ENCODE data around the gene SSBP2. TPM values are rescaled to one million over a fixed set of nuclear protein-coding genes. Genes with fewer than 3 reads are reported as not detected.

SSBP2 gene
- total and polyA plus RNA-seq, 7 donors = 9.9 to 89.2 (median 68.7) TPM

DNA sequence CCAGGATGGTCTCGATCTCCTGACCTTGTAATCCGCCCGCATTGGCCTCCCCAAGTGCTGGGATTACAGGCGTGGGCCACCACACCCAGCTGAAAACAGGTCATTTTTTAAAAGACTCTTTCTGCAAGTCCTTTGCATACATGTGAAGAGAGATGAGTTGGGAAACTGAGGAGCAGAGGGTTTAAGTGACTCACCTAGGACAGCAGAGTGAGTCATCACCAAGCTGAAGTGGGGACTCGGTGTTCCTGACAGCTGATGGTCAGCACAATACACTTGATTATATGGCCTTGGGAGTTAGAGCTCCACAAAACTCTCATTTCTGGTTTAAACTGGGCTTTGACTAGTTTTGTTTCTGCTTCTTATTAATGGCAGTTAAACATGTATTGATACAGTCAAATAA is 38.1 kb upstream of the SSBP2 start:
- intact Hi-C loops (cut with DNase I) = no loop called here
- peaks cover 0 to 33% (median 29%) of the 10 kb centered on the region in 4 donors for H3K4me1 ChIP-seq
- H3K4me3 ChIP-seq = no peak overlapping the region
- WGBS, 2 donors = 85 to 88% methylated on average over 5 of the region's 5 CpGs
- H3K9me3 ChIP-seq = no peaks in the 10 kb centered on the region
- no peaks in the 10 kb centered on the region for H3K27me3 ChIP-seq
- no peaks in the 10 kb centered on the region for H3K36me3 ChIP-seq
- TF ChIP-seq POLR2AphosphoS5 (IDR thresholded peaks at IDR 0.05) = peak in 1 of 4 donors; percentile 9
- no peak for TF ChIP-seq POLR2A (IDR thresholded peaks at IDR 0.05)
- H3K27ac ChIP-seq = no peak overlapping the region
- no peak for DNase-seq

DNA sequence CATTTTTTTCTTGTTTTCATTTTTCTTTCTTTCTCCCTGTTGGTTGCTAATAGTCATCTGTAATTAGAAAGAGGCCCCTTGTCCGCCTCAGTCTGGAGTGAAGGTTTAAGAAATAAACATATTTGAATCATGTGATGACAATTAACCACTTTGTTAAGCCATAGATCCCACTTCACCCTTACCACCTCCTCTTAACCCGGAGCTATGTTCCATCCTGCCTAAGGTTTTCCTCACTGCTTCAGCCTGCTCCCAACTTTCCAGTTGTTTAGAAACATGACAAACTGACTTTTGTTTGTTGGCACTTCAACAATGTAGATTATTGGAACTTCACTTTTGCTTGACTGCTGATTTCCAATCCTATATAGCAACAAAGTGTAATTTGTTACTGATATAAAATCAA is 37.4 kb upstream of the SSBP2 start:
- peak overlapping the region in 2 of 4 donors; percentile 0 to 10 for H3K4me3 ChIP-seq
- H3K9me3 ChIP-seq = no peaks in the 10 kb centered on the region
- 78 to 85% methylated on average over 2 of the region's 2 CpGs for WGBS, 2 donors
- no peak for DNase-seq
- H3K27ac ChIP-seq = peak overlapping the region; percentile 15 to 65 (median 62)
- TF ChIP-seq, protein P1, sequence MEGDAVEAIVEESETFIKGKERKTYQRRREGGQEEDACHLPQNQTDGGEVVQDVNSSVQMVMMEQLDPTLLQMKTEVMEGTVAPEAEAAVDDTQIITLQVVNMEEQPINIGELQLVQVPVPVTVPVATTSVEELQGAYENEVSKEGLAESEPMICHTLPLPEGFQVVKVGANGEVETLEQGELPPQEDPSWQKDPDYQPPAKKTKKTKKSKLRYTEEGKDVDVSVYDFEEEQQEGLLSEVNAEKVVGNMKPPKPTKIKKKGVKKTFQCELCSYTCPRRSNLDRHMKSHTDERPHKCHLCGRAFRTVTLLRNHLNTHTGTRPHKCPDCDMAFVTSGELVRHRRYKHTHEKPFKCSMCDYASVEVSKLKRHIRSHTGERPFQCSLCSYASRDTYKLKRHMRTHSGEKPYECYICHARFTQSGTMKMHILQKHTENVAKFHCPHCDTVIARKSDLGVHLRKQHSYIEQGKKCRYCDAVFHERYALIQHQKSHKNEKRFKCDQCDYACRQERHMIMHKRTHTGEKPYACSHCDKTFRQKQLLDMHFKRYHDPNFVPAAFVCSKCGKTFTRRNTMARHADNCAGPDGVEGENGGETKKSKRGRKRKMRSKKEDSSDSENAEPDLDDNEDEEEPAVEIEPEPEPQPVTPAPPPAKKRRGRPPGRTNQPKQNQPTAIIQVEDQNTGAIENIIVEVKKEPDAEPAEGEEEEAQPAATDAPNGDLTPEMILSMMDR (IDR thresholded peaks at IDR 0.05) = no peak
- TF ChIP-seq POLR2A (IDR thresholded peaks at IDR 0.05) (no peak), EP300 (IDR thresholded peaks at IDR 0.05) (no peak), POLR2AphosphoS5 (IDR thresholded peaks at IDR 0.05) (no peak)
- intact Hi-C loops (cut with DNase I) = loop anchor here (1.0 kb wide), 1 partner anchor 63 kb away; no protein-coding TSS in a partner anchor
- H3K36me3 ChIP-seq = no peaks in the 10 kb centered on the region
- peaks cover 0 to 37% (median 30%) of the 10 kb centered on the region in 4 donors for H3K4me1 ChIP-seq
- no peaks in the 10 kb centered on the region for H3K27me3 ChIP-seq

DNA sequence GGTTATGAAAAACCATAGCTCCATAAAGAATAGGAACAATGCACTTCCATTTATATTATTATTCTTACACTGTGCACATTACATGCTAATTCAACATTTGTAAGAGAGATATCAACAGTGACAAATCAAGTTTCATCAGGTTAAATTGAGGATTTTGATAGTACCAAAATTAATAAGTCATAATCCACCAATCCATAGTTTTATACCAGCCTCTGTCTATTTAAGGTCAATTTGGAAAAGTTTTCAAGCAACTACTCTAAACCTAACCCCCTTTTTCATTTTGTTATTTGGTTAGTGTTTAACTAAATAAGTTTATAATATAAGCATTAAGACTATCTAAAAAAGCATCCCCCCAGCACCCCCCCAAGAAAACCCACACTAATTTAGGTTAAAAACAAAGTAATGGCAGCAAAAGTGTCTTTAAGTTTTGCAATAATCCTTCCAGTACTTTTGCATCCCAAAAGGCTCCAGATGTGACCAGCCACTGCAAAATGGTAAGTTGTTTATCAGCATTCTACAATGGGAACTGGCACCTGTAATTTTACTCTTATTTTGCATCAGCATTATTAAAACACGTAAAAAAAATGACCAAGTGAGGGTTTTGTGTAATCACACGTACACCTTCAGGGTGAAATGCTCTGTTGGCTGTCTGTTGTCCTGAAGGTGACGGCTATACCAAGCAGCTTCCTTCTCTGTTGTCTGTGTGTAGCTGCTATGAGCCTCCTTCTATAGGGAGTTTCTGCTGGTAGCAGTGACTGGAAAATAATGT is 36.8 kb upstream of the SSBP2 start:
- no peaks in the 10 kb centered on the region for H3K27me3 ChIP-seq
- 19 to 29% methylated on average over 3 of the region's 3 CpGs for WGBS, 2 donors
- no peaks in the 10 kb centered on the region for H3K36me3 ChIP-seq
- TF ChIP-seq POLR2AphosphoS5 (IDR thresholded peaks at IDR 0.05) = peak; percentile 43 to 77 (median 60)
- no peak for TF ChIP-seq POLR2A (IDR thresholded peaks at IDR 0.05)
- TF ChIP-seq, protein P1 (IDR thresholded peaks at IDR 0.05) = no peak
- no peak for TF ChIP-seq EP300 (IDR thresholded peaks at IDR 0.05)
- peak overlapping the region; percentile 15 to 65 (median 62) for H3K27ac ChIP-seq
- H3K9me3 ChIP-seq = no peaks in the 10 kb centered on the region
- intact Hi-C loops (cut with DNase I) = loop anchor here (1.0 kb wide), 2 partner anchors 36 to 64 kb away; partner anchors contain the start of gene SSBP2
- peaks cover 0 to 37% (median 30%) of the 10 kb centered on the region in 4 donors for H3K4me1 ChIP-seq
- peak; percentile 89 for DNase-seq
- H3K4me3 ChIP-seq = peak overlapping the region in 2 of 4 donors; percentile 0 to 10

DNA sequence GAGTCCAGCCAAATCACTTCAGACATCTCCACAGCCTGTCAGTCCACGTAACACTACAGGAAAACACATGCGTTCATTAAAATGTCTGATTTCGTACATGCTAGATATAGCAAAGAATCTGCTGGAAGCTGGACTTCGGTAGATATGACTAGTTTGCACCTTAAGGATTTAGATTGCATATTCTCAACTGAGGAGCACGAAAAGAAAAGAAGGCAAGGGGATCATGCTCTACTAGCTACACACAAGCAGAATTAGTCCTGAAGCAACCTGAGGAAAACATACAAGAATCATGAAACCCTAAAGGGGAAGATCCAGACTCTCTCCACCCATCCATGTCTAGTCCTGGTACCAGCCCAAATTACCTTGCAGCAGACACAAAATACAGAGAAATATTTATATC is 36.1 kb upstream of the SSBP2 start:
- 79 to 89% methylated on average over 5 of the region's 5 CpGs for WGBS, 2 donors
- H3K4me3 ChIP-seq = no peak overlapping the region
- H3K4me1 ChIP-seq = peaks cover 0 to 37% (median 30%) of the 10 kb centered on the region in 4 donors
- DNase-seq = no peak
- intact Hi-C loops (cut with DNase I) = loop anchor here (1.0 kb wide), 1 partner anchor 36 kb away; the partner anchor contains the start of gene SSBP2
- no peaks in the 10 kb centered on the region for H3K36me3 ChIP-seq
- peak overlapping the region; percentile 15 to 65 (median 62) for H3K27ac ChIP-seq
- H3K27me3 ChIP-seq = no peaks in the 10 kb centered on the region
- H3K9me3 ChIP-seq = no peaks in the 10 kb centered on the region
- no peak for TF ChIP-seq POLR2A (IDR thresholded peaks at IDR 0.05)
- TF ChIP-seq EP300 (IDR thresholded peaks at IDR 0.05) = no peak
- TF ChIP-seq, protein P1 (IDR thresholded peaks at IDR 0.05) = no peak
- TF ChIP-seq POLR2AphosphoS5 (IDR thresholded peaks at IDR 0.05) = no peak

DNA sequence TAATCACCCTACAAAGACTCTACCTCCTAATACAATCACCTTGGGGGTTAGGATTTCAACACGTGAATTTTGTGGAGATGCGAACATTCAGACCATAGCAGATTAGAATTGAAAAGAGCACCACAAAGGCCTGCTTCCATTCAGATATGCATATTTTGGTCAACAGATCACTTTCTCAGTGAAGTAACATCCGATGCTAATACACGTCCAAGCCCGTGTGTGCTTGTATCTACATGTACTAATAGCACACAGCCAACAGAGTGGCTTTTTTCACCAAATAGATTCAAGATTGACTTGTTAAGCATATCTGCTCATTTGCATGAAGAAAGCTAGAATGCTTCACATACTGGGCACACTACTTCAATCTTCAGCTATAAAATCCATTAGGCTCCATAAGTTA is 35.6 kb upstream of the SSBP2 start:
- Histone ChIP-seq H3K27ac (peak overlapping the region in 2 of 4 donors; percentile 61 to 64), H3K9me3 (no peaks in the 10 kb centered on the region), H3K36me3 (no peaks in the 10 kb centered on the region), H3K27me3 (no peaks in the 10 kb centered on the region), H3K4me3 (no peak overlapping the region), H3K4me1 (peaks cover 0 to 37% (median 30%) of the 10 kb centered on the region in 4 donors)
- TF ChIP-seq POLR2A (IDR thresholded peaks at IDR 0.05) (no peak), POLR2AphosphoS5 (IDR thresholded peaks at IDR 0.05) (no peak), EP300 (IDR thresholded peaks at IDR 0.05) (no peak)
- TF ChIP-seq, protein P1 (IDR thresholded peaks at IDR 0.05) = no peak
- no peak for DNase-seq
- WGBS, 2 donors = 89 to 93% methylated on average over 5 of the region's 5 CpGs
- intact Hi-C loops (cut with DNase I) = no loop called here
